Measurements from ENCODE around the gene CDKN1C.

CDKN1C gene

GRCh38 chr11:2922655-2923054 is 37.1 kb upstream of the CDKN1C start:
- no peaks in the 10 kb centered on the region for H3K36me3 ChIP-seq (ENCODE audit: control insufficient read depth in 2 of 2, insufficient read depth in 1 of 2, low read length in 2 of 2)
- POLR2A ChIA-PET, result interaction anchor here (0.6 kb wide), 1 partner anchor 69 kb away, joined by 5 read pairs; the partner anchor contains the start of gene NAP1L4
- no peaks in the 10 kb centered on the region for H3K9me3 ChIP-seq (ENCODE audit: control insufficient read depth, insufficient read depth, low read depth, low read length)
- no peak for TF ChIP-seq ZNF664 (tag by site-specific recombination; IDR thresholded peaks at IDR 0.05)
- CTCF ChIA-PET, result no interaction called here
- H3K27ac ChIP-seq (ENCODE audit: extremely low read depth, low read depth, low read length), result no peak overlapping the region
- H3K4me1 ChIP-seq (ENCODE audit: control insufficient read depth, insufficient read depth, low read length), result no peaks in the 10 kb centered on the region
- H3K4me3 ChIP-seq (ENCODE audit: low read depth, low read length), result no peak overlapping the region

DNA sequence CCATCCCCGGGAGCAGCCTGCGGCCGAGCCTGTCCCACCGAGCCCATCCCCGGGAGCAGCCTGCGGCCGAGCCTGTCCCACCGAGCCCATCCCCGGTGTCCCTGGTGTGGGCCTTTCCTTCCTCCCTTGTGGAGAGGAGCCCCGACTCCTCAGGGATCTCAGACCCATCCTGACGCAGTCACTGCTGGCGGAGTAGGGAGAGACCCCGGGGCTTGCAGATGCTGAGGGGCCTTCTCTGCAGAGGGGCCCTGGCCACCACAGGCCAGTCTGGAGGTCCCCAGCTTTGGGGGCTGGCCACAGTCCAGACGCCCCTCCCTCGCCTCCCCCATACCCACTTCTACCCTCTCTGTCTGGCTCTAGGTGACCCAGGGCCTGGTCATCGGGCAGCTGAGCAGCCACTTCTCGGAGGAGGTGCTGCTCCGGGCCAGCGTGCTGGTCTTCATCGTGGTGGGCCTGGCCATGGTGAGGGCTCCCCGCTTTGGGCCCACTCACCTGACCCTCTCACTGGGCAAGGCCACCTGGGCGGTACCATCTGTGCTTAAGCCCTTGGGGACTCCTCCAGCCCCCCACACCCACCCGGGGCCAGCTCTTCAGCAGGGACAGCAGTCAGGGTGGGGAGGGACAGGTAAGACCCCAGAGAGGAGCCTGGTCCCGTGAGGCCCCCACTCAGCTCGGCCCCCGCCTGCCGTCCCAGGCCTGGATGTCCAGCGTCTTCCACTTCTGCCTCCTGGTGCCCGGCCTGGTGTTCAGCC is 36.3 kb upstream of the CDKN1C start:
- H3K4me1 ChIP-seq (ENCODE audit: control insufficient read depth, insufficient read depth, low read length), result no peaks in the 10 kb centered on the region
- TF ChIP-seq ELK4 (IDR thresholded peaks at IDR 0.05; ENCODE audit: borderline replicate concordance, low read depth, low read length) (no peak), ZNF311 (tag by site-specific recombination; IDR thresholded peaks at IDR 0.05; ENCODE audit: borderline replicate concordance) (no peak), ZNF132 (tag by site-specific recombination; IDR thresholded peaks at IDR 0.05; ENCODE audit: borderline replicate concordance) (no peak), ZNF701 (tag by site-specific recombination; IDR thresholded peaks at IDR 0.05) (no peak), ZNF404 (tag by site-specific recombination; IDR thresholded peaks at IDR 0.05) (no peak), ZNF214 (tag by site-specific recombination; IDR thresholded peaks at IDR 0.05; ENCODE audit: borderline replicate concordance) (no peak), KLF7 (tag by site-specific recombination; IDR thresholded peaks at IDR 0.05; ENCODE audit: borderline replicate concordance) (no peak), ZNF558 (tag by site-specific recombination; IDR thresholded peaks at IDR 0.05) (no peak), ZBTB7A (tag by site-specific recombination; IDR thresholded peaks at IDR 0.05; ENCODE audit: low read depth) (no peak), ZBTB17 (tag by site-specific recombination; IDR thresholded peaks at IDR 0.05) (no peak), MYNN (tag by site-specific recombination; IDR thresholded peaks at IDR 0.05; ENCODE audit: borderline replicate concordance) (no peak), ZNF155 (tag by site-specific recombination; IDR thresholded peaks at IDR 0.05) (no peak), ZBTB44 (tag by site-specific recombination; IDR thresholded peaks at IDR 0.05) (no peak)
- TF ChIP-seq, protein P1, sequence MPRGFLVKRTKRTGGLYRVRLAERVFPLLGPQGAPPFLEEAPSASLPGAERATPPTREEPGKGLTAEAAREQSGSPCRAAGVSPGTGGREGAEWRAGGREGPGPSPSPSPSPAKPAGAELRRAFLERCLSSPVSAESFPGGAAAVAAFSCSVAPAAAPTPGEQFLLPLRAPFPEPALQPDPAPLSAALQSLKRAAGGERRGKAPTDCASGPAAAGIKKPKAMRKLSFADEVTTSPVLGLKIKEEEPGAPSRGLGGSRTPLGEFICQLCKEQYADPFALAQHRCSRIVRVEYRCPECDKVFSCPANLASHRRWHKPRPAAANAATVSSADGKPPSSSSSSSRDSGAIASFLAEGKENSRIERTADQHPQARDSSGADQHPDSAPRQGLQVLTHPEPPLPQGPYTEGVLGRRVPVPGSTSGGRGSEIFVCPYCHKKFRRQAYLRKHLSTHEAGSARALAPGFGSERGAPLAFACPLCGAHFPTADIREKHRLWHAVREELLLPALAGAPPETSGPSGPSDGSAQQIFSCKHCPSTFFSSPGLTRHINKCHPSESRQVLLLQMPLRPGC (tag by site-specific recombination; IDR thresholded peaks at IDR 0.05), result no peak
- CTCF ChIA-PET, result interaction anchor here (0.6 kb wide), 1 partner anchor 612 kb away, joined by 3 read pairs; no protein-coding TSS in a partner anchor
- H3K4me3 ChIP-seq (ENCODE audit: low read depth, low read length), result no peak overlapping the region
- POLR2A ChIA-PET, result interaction anchor here (0.6 kb wide), 1 partner anchor 70 kb away, joined by 5 read pairs; the partner anchor contains the start of gene NAP1L4
- no peaks in the 10 kb centered on the region for H3K36me3 ChIP-seq (ENCODE audit: control insufficient read depth in 2 of 2, insufficient read depth in 1 of 2, low read length in 2 of 2)
- H3K27ac ChIP-seq (ENCODE audit: extremely low read depth, low read depth, low read length), result no peak overlapping the region
- H3K9me3 ChIP-seq (ENCODE audit: control insufficient read depth, insufficient read depth, low read depth, low read length), result no peaks in the 10 kb centered on the region

- H3K4me1 ChIP-seq (ENCODE audit: control insufficient read depth, insufficient read depth, low read length), result no peaks in the 10 kb centered on the region
- H3K27ac ChIP-seq (ENCODE audit: extremely low read depth, low read depth, low read length), result no peak overlapping the region
- ChIA-PET CTCF (interaction anchor here (0.6 kb wide), 1 partner anchor 611 kb away, joined by 3 read pairs; no protein-coding TSS in a partner anchor), POLR2A (no interaction called here)
- no peaks in the 10 kb centered on the region for H3K9me3 ChIP-seq (ENCODE audit: control insufficient read depth, insufficient read depth, low read depth, low read length)
- H3K36me3 ChIP-seq (ENCODE audit: control insufficient read depth in 2 of 2, insufficient read depth in 1 of 2, low read length in 2 of 2), result no peaks in the 10 kb centered on the region
- H3K4me3 ChIP-seq (ENCODE audit: low read depth, low read length), result no peak overlapping the region
- no peak for TF ChIP-seq ZNF266 (tag by site-specific recombination; IDR thresholded peaks at IDR 0.05; ENCODE audit: low read depth)
- no peak for TF ChIP-seq REPIN1 (tag by site-specific recombination; IDR thresholded peaks at IDR 0.05; ENCODE audit: low read depth)
- no peak for TF ChIP-seq ZNF544 (tag by site-specific recombination; IDR thresholded peaks at IDR 0.05)
- no peak for TF ChIP-seq ZNF610 (tag by site-specific recombination; IDR thresholded peaks at IDR 0.05; ENCODE audit: borderline replicate concordance)
- no peak for TF ChIP-seq ZNF777 (tag by site-specific recombination; IDR thresholded peaks at IDR 0.05; ENCODE audit: borderline replicate concordance)
- TF ChIP-seq IKZF3 (tag by site-specific recombination; IDR thresholded peaks at IDR 0.05), result no peak
- no peak for TF ChIP-seq ZNF513 (tag by site-specific recombination; IDR thresholded peaks at IDR 0.05)
- no peak for TF ChIP-seq ZNF843 (tag by site-specific recombination; IDR thresholded peaks at IDR 0.05)
Measured at GRCh38 chr11:2921261-2921660, 35.7 kb upstream of the CDKN1C start.
